D721Med (cell line): ENCODE data around the gene TAL1.

Source experiments
- DNase-seq: peaks from one replicate; pipeline ENCODE4 v3.0.0; 2011; ENCODE audit warnings: low spot score; ENCODE audit not compliant: insufficient read length
- FAIRE-seq: peaks from 2 replicates; lab custom pipeline; 2011; peaks lifted over from hg19 to GRCh38; lab: Jason Lieb, UNC
- TF ChIP-seq, protein P1 (sequence below): IDR thresholded peaks from 2 replicates; pipeline ENCODE4 v1.5.1; 2012; ENCODE audit warnings: mild to moderate bottlenecking, control low read depth; ENCODE audit not compliant: insufficient read depth; ENCODE audit errors: missing control alignments

TAL1 gene

DNA sequence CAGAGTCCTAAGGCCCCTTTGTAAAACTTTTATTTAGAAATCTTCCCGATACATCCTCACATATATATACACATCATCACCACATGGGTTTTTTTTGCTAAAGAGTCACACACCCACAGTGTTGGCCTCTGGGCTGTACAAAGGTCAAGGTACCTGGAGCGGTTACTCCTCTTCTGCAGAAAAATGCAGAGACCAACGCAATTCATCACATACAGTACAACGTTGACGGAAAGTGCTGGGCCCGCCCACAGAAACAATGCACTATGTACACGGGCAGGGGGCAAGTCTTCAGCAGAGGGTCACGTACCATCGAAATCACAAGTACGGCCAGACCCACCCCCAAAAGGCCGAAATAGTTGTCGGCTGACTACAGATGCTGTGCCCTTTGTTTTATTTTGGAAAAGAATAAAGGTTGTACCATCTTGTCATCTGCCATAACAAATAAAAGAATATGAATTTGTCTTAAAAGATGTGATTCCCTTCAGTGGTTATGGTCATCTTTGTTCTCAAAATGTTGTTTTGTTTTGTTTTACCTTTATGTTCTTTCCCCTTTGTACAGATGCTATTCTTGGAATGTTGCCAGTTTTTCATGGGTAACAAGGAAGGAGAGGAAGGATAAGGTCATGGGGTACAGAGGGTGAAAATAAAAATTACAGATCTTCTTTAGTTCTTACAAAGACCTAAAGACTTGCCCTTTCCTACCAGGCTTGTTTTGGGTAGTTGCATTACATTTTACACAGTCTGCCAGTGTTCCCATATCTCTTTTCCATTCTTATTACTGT, 15.6 kb downstream of the TAL1 start:
- TF ChIP-seq, protein P1, sequence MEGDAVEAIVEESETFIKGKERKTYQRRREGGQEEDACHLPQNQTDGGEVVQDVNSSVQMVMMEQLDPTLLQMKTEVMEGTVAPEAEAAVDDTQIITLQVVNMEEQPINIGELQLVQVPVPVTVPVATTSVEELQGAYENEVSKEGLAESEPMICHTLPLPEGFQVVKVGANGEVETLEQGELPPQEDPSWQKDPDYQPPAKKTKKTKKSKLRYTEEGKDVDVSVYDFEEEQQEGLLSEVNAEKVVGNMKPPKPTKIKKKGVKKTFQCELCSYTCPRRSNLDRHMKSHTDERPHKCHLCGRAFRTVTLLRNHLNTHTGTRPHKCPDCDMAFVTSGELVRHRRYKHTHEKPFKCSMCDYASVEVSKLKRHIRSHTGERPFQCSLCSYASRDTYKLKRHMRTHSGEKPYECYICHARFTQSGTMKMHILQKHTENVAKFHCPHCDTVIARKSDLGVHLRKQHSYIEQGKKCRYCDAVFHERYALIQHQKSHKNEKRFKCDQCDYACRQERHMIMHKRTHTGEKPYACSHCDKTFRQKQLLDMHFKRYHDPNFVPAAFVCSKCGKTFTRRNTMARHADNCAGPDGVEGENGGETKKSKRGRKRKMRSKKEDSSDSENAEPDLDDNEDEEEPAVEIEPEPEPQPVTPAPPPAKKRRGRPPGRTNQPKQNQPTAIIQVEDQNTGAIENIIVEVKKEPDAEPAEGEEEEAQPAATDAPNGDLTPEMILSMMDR: no peak
- FAIRE-seq (no peak), DNase-seq (no peak)

DNA sequence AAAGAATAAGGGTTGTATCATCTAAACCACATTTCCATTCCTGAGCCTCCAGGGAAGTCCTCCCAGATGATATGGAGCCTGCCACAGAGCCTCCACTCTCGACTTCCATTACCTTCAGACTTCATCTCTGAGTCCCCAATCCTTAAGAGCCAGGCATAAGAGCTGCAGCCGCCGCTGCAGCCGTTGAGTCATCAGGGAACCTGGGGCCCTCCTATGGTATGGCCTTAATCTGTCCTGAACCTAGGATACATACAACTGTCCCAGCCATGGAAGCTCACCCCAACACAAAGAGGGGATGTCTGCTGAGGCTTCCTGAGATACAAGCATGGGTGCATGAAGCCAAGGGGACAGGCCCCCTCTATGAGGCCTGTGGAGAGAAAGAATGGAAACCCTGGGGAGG, 16.3 kb downstream of the TAL1 start:
- DNase-seq: no peak
- no peak for FAIRE-seq
- TF ChIP-seq, protein P1: no peak

DNA sequence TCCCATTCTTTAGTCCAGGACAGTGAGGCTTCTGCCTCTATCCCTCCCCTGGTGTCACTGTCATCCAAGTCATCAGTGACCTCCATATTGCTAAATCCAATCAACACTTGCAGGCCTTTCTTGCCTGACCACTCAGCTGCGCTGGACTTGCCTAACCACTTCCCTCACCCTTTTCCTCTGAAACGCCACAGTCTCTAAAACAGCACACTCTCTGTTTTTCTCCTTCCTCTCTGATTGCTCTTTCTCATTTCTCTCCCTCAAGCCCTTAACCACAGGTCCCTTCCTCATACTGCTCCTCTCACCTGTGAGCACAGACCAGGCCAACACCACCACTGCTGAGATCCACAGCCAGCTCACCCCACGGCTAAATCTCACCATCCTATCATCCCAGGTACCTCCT, 17.5 kb downstream of the TAL1 start:
- FAIRE-seq (no peak), DNase-seq (no peak)
- TF ChIP-seq, protein P1: no peak

DNA sequence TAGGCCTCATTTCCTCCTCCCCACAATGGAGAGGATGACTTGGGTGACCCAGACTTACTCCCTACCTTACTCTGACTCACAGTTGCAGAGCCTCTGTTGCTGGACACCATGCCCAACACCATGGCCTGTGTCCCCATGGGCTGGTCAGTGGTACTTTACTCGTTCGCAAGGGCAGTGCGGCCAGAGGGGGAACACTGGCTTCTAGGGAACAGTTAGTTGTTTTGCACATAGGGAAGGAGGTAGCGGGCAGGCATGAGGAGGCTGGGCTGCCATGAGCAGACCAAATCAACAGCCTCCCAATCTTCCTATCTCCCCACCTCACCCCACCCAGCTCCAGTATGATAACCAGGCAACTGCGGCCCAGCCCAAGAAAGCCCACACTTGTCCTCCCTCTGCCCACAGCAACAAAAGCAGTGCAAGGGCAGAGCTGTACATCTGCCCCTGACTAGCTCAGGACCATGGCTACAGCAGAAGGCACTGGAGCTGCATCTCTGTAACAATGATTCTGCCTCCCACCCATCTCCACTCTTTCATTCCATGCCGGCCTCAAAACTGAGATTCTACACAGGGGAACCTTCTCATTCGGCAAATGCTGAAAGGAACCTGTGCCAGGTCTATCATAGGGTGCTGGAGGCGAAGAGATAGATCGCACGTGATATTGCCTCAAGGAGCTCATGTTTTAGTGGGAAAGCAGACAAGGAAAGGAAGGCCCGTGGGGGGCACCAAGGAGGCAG, 18.6 kb downstream of the TAL1 start:
- no peak for FAIRE-seq
- no peak for DNase-seq
- TF ChIP-seq, protein P1: no peak

DNA sequence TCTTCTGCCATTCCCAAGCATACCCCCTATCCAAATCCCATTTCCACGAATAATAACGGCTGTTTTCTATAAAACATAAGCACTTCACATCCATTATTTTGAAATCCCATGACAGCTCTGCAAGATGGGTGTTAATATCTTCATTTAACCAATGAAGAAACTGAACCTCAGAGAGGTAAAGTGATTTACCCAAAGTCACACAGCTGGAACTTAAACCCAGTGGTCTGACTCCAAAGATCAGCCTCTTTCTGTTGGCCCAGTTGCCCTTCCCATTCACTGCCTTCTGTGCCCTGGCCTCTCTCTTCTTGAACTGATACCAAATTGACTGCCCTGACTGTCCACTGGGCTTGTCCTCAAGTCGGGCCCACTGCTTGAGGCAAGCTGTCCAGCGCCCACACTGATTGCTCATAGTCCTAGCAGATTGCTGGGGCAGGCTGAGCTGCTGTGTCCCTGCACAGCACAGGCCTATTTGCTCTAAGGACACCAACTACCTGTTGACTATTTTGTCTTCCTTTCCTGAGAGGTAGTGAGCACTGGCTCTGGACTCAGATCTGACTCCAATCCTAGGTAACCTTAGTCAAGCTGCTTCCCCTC, 19.3 kb downstream of the TAL1 start:
- DNase-seq (no peak), FAIRE-seq (no peak)

DNA sequence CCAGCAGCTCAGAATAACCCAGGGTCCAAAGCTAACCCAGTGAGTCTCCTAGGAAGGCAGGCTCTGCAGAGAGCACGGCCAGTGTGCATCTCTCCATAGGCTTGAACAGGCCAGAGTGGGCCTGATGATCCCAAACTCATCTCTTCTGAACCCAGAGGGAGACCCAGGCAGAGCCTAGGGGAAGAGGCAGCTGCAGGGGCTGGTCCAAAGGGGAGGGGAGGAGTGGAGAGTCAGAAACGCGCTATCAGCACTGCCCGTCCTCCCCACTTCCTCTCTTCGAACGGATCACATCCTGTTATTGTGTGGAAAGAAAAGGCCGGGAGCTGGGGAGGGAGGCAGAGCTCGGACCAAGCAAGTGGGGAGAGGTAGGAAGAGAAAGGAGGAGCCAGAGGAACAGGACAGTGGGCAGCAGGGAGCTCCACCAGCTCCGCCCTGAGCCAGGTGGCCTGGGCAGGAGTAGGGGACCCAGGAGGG, 20.2 kb downstream of the TAL1 start:
- no peak for FAIRE-seq
- TF ChIP-seq, protein P1: no peak
- DNase-seq: no peak

More for the DNA sequence above, 19.3 kb downstream of the TAL1 start:
- TF ChIP-seq, protein P1: no peak

DNA sequence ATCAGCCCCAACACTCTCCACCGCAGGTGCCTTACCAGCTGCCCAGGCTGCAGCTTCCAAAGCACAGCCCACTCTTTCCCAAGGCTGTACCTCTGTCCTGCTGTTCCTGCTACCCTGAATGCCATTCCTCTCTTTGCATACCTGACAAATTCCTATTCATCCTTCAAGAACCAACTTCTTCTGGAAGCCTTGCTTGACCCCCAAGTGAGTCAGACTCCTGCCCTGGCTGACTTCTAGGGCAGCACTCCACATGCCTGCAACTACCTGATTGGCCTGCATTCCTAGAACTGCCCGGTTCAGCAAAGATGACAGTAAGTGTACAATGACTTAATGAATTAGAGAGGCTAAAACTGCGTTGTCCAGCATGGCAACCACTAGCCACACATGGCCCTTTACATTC, 21.4 kb downstream of the TAL1 start:
- FAIRE-seq (no peak), DNase-seq (no peak)
- TF ChIP-seq, protein P1: no peak
